HG03439 (cell line): ENCODE results near the gene ZCCHC8.
"Not testable (repeated sequence)": the region's sequence is repeated elsewhere in the genome, so short reads cannot be mapped to it uniquely, and the experiment has no call there.

Experiments
- ATAC-seq: cut with Tn5 transposase; IDR thresholded peaks from one replicate; pipeline ENCODE4 v1.9.1; 2021; ENCODE audit warnings: mild to moderate bottlenecking, moderate library complexity; ENCODE audit not compliant: unreplicated experiment

The ZCCHC8 gene

GRCh38 chr12:122473543-122474323, 27.0 kb downstream of the ZCCHC8 start:
- no peak for ATAC-seq

DNA sequence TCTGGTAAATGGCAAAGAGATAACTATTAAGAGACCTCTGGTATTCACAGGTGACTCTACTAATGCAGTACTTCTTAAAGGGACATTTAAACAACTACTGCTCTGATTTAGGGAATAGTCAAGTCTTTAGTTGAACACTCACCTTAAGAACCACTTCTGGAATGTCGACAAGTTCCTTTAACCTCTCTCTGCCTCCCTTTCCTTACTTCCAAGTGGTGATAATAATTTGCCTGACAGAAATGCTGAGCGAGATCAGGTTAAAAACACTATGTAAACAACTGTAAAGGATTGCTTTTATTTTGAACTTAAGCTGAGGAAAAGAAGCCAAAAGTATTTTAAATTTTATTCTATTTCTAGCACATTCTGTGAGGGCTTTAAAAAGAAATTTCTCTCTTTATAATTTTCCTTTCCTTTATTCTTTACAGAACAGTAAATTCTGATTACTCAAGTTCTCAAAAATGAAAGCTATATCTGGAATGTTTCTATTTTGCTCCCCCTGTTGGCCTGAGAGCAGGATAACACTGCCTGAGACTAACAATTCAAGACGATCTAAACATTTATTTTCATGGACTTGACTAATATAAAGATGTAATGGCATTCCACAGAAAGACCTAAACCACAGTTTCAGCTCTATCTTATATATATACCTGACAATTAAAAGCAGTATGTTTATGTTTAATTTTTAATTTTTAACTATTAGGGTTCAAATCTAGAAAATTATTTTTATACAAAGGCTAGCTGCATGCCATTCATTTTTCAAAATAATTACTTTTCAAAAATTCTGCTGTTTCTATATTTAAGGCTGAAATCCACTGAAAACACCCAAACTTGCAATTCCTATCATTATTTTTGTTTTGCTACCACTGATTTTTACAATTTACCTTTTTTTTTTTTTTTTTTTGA, 29.2 kb downstream of the ZCCHC8 start:
- no peak for ATAC-seq

DNA sequence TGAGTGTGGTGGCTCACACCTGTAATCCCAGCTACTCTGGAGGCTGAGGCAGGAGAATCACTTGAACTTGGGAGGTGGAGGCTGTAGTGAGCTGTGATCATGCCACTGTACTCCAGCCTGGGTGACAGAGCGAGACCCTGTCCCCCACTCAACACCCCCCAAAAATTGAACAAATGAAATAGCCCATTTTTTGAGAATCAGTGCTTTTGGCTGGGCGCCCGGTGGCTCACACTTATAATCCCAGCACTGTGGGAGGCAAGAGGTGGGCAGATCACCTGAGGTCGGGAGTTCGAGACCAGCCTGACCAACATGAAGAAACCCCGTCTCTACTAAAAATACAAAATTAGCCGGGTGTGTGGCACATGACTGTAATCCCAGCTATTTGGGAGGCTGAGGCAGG, 30.2 kb downstream of the ZCCHC8 start:
- not testable (repeated sequence) for ATAC-seq

DNA sequence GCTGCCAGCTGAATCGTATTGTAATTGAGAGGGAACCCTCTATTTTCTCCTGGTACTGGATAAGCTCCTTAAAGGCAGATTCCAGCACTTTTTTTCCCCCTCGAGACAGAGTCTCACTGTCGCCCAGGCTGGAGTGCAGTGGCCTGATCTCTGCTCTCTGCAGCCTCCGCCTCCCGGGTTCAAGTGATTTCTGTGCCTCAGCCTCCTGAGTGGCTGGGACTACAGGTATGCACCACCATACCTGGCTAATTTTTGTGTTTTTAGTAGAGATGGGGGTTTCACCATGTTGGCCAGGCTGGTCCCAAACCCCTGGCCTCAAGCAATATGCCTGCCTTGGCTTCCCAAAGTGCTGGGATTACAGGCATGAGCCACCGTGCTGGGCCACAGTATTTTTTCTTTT, 30.9 kb downstream of the ZCCHC8 start:
- not testable (repeated sequence) for ATAC-seq

GRCh38 chr12:122467983-122468382, 32.7 kb downstream of the ZCCHC8 start:
- no peak for ATAC-seq

DNA sequence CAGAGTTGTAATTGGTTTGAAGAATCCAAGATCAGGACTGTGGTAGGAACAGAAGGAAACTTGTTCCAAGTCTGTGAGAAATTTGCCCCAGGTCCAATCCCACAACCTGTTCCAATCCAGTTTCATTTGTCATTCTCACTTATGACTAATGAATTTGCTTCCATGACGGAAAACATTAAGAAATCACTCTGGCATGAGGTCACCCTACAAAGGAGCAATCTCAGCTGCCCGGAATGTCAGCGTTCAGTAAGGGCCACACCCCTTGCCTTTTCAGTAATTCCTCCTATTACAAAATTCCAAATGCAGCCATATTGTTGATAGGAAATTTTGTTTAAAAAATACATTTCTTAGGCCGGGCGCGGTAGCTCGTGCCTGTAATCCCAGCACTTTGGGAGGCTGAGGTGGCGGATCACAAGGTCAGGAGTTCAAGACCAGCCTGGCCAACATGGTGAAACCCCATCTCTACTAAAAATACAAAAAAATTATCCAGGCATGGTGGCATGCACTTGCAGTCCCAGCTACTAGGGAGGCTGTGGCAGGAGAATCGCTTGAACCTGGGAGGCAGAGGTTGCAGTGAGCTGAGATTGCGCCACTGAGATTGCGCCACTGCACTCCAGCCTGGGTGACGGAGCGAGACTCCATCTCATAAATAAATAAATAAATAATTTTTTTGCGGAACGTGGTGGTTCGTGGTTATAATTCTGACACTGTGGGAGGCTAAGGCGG, 36.3 kb downstream of the ZCCHC8 start:
- not testable (repeated sequence) for ATAC-seq

DNA sequence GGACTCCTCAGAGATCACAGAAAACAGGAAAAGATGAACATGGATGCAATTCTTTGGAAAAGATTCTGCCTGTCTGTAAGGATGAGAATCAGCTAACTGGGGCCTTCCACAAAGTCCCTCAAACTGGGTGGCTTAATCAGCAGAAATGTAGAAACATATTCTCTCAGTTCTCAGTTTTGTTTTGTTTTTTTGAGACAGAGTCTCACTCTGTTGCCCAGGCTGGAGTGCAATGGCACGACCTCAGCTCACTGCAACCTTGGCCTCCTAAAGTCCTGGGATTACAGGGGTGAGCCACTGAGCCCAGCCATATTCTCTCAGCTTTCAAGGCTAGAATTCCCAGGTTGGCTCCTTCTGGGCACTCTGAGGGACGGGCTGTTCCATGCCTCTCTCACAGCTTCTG, 40.1 kb downstream of the ZCCHC8 start:
- ATAC-seq = no peak

DNA sequence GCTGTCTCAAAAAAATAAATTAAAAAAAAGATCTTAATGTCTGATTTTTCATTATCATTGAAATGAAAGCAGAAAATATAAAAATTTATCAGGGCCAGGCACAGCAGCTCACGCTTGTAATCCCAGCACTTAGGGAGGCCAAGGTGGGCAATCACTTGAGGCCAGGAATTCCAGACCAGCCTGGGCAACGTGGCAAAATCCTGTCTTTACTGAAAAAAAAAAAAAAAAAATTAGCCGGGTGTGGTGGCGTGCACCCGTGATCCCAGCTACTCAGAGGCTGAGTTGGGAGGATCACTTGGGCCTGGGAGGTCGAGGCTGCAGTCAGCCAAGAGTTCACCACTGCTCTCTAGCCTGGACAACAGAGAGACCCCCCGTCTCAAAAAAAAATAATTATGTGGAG, 40.7 kb downstream of the ZCCHC8 start:
- no peak for ATAC-seq

DNA sequence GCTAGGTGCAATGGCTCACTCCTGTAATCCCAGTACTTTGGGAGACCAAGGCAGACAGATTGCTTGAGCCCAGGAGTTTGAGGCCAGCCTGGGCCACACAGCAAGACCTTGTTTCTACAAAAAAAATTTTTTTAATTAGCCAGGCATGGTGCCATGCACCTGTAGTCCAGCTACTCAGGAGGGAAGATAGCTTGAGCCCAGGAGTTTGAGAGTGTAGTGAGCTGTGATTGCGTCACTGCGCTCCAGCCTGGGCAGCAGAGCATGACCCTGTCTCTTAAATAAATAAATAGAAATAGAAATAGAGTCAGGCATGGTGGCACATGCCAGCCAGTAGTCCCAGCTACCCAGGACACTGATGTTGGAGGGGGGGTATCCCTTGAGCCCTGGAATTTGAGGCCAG, 41.5 kb downstream of the ZCCHC8 start:
- ATAC-seq = no peak

DNA sequence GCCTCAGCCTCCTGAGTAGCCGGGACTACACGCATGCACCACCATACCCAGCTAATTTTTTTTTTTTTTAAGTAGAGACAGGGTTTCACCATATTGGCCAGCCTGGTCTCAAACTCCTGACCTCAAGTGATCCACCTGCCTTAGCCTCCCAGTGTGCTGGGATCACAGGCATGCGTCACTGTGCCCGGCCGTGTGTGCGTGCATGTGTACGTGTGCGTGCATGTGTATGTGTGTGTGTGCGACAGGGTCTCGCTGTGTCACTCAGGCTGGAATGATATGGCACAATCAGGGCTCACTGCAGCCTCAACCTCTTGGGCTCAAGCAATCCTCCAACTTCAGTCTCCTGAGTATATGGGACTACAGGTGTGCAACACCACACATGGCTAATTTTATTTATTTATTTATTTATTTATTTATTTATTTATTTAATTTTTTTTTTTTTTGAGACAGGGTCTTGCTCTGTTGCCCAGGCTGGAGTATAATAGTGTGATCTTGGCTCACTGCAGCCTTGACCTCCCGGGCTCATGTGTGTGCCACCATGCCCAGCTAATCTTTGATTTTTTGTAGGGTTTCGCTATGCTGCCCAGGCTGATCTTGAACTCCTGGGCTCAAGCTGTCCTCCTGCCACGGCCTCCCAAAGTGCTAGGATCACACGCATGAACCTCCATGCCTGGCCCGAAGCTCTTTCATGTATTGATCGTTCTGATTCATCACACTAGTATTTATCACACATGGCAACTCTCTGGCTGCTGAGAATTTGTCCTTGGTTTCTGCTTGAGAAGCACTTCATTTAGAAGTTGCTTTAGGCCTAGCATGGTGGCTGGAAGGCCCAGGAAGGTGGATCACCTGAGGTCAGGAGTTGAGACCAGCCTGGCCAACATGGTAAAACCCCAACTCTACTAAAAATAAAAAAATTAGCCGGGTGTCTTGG, 42.4 kb downstream of the ZCCHC8 start:
- ATAC-seq = no peak

GRCh38 chr12:122457627-122458026, 43.1 kb downstream of the ZCCHC8 start:
- no peak for ATAC-seq

DNA sequence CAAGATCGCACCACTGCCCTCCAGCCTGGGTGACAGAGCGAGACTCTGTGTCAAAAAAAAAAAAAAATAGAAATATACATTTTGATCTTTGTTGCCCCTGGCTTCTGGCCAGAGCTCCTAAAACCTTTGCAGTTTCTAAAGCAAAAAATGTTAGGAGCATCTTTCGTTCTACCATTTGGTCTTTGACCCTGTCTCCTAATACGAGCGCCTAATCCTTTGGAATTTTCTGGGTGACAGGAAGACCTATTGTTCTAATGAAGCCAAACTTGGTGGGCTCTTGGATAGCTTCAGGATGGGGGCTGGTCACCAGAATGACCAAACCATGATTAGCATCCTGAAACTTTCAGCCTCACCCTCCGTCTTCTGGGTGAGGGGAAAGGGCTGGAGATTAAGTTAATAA, 46.0 kb downstream of the ZCCHC8 start:
- no peak for ATAC-seq

DNA sequence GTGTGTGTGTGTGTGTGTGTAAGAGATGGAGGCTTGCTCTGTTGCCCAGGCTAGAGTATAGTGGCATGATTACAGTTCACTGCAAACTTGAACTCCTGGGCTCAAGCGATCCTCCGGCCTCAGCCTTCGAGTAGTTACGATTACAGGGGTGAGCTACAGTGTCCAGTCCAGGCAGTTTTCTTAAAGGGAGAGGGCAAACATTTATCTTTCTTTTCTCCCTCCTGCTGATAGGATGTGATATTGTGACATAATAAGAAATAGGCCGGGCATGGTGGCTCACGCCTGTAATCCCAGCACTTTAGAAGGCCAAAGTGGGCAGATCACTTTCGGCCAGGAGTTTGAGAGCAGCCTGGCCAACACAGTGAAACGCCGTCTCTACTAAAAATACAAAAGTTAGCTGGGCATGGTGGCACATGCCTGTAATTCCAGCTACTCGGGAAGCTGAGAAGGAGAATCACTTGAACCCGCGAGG, 46.4 kb downstream of the ZCCHC8 start:
- ATAC-seq = no peak

DNA sequence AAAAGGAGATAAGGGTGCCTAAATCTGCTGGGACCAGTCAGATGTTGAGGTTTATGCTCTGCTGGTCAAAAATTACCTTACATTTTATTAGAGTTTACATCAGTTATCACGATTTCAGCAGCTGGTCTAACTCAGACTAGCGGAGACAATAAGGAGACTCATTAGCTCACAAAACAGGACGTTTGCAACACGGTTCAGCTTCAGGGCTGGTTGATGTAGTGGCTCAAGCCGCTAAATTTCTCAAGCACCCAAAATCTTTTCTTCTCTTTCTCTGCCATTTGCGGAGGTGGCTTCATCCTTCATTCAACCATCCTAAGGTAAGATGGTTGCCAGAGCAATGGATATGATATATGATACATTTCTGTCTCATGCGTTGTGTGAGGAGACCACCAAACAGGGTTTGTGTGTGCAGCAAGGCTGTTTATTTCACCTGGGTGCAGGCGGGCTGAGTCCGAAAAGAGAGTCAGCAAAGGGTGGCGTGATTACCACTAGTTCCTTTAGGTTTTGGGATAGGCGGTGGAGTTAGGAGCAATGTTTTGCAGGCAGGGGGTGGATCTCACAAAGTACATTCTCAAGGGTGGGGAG, 47.9 kb downstream of the ZCCHC8 start:
- ATAC-seq = no peak

GRCh38 chr12:122449317-122449716, 51.4 kb downstream of the ZCCHC8 start:
- ATAC-seq = no peak

DNA sequence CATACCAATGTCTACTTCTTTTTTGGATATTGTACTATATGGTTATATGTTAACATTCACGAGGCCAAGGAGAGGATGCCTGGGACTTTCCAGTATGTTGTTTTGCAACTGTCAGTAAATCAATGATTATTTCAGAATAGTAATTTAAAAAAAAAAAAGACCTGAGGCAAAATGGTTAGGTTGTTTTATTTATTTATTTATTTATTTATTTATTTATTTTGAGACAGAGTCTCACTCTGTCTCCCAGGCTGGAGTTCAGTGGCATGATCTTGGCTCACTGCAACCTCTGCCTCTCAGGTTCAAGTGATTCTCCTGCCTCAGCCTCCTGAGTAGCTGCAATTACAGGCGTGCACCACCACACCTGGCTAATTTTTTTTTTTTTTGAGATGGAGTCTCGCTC, 52.9 kb downstream of the ZCCHC8 start:
- ATAC-seq = not testable (repeated sequence)

- ATAC-seq = not testable (repeated sequence)
Observed at GRCh38 chr12:122446390-122446789, 54.3 kb downstream of the ZCCHC8 start.

DNA sequence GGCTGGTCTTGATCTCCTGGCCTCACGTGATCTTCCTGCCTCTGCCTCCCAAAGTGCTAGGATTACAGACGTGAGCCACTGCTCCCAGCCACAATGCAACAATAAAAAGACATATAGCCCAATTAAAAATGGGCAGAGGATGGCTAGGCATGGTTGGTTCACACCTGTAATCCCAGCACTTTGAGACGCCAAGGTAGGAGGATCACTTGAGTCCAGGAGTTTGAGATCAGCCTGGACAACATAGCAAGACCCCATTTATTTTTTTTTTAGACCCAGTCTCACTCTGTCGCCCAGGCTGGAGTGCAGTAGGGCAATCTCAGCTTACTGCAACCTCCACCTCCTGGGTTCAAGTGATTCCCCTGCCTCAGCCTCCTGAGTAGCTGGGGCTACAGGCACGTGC, 56.7 kb downstream of the ZCCHC8 start:
- not testable (repeated sequence) for ATAC-seq

DNA sequence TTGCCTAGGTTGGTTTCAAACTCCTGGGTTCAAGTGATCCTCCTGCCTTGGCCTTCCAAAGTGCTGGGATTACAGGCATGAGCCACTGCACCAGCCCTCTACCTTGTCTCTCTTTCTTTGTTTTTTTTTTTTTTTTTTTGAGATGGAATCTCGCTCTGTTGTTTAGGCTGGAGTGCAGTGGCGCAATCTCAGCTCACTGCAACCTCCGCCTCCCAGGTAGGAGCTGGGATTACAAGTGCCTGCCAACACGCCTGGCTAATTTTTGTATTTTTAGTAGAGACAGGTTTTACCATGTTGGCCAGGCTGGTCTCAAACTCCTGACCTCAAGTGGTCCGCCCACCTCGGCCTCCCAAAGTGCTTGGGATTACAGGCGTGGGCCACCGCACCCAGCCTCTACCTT, 61.9 kb downstream of the ZCCHC8 start:
- ATAC-seq = not testable (repeated sequence)

DNA sequence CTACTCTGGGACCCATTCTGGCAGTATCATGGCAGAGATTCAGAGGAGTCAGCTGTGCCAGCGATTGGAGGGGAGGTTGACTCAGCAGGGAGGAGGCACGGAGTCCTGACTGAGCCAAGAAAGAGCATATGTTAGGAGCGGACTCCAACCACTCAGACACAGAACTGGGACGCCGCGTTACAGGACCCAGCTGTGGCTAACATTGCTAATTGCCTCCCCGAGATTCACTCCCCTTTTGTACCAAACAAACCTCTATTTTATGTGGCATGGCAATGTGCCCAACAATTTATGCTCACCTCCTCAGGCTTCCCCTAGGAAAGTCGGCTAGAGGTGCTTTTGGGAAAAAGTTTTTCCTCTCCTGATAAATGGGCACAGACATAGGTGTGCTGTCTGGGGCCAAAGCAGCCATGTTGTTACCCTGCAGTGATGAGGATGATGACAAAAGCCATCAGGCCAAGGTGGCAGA, 63.0 kb downstream of the ZCCHC8 start:
- ATAC-seq = no peak
